Stimulated activated CD4-positive, alpha-beta T cell treated with anti-CD3 and anti-CD28 coated beads, Interleukin-2, amount 100 ng/mL, for 4 hours (primary cell): Measurements from ENCODE around the gene MATN3.

Experiments used
- DNase-seq: peaks from one replicate; pipeline ENCODE4 v3.0.0-alpha.2; 2020; ENCODE audit warnings: low read depth

Gene MATN3

DNA sequence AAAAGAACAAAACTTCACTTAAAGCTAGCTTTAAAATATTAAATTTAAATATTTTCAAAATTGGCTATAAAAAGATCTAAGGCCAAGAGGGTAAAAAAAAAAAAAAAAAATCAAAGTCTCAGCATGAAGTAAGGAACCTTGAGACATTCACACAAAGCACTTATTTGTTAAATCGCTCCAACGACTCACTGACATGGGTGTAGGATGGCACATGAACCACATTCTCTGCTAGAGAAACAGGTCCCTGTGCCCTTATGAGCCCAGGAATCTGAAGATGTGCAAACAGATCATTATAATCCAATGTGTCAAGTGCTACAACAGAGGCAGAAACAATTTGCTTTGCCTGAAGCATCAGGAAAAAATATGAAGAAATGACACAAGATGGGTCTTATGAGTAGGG lies 25.2 kb upstream of the MATN3 start:
- DNase-seq: no peak

GRCh38 chr2:20035955-20036666 lies 23.6 kb upstream of the MATN3 start:
- DNase-seq: no peak

DNA sequence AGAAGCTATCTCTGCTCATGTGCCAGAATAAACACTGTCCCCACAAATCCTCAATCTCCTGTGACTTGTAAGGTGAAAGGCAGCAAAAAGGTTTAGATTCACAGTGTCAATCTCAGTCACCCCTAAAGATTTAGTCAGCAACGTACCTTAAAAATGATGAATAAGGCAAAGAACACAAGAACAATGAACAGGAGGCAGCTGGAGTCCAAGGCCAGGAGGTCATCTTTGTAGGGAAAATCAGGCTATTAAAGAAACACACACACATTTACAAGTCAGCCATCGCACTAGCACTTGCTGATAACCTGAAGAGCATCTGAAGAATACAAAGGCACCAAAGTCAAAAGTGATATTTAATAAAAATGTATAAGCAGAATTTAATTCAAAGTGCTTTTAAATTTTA lies 22.4 kb upstream of the MATN3 start:
- DNase-seq: no peak

DNA sequence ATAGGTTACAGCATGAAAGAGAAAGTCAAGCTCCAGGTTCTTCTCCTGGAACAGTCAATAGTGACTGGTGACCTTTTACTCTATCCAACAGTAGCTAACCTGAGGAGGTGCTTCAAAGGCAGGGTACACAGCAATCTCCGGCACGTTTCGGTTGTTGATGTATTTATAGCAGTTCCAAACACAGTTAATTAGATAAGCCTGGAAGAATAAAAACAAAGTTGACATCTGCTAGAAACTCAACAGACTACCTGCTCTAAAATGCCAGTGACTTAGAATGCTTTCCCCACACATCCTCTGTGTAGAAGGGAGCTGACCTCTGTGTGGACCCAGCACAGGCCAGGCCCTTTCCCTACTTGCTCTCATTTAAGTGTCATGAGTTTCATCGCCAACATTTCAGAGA lies 21.8 kb upstream of the MATN3 start:
- DNase-seq: no peak

DNA sequence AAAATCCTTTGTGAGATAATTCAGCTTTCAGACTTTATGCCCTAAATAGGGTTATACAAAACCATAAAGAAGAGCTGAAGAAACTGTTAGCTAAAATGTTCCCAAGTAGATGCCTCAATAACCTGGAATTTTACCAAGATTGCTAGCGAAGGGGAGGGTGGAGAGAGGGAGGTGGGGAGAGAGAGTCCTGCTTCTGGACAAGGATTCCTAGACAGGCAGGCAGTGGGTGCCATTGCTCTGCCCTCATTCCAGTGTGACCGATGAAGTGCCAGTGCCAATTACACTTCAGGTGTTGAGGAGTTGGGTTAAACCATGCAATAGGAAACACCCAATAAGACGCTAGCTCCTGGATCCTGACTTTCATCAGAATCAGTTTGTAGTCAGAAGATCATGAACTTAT lies 20.9 kb upstream of the MATN3 start:
- no peak for DNase-seq

- no peak for DNase-seq
Measured at GRCh38 chr2:20030224-20030623, 17.8 kb upstream of the MATN3 start.

DNA sequence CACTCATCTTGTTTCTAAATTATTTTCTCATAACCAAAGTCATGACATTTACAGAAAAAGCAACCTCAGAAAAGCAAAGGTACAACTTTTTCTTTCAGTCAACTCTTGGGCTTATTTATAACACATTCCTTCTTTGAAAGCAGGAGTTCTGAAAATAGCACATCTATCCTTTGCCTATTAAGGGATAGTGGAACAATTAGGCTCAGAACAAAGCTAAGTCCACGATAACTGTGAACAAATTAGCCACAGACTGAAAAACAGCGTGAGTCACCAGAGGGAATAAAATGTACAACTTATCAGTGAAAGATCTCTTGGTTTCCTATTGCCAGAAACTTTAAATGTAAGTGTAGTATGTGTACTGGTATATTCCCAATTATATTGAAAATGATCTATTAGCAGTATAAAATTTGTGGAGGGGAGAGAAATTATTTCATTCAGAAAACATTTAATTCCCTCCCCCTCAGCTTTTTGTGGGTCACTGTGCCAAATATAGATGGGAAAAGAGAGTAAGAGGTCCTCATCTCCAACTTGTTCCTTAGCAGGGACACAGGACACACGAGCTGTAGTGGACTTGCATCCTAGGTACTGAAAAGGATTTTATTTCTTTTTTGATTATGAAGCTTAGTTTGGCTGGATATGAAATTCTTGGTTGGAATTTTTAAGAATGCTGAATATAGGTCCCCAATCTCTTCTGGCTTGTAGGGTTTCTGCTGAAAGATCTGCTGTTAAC lies 15.4 kb upstream of the MATN3 start:
- no peak for DNase-seq

DNA sequence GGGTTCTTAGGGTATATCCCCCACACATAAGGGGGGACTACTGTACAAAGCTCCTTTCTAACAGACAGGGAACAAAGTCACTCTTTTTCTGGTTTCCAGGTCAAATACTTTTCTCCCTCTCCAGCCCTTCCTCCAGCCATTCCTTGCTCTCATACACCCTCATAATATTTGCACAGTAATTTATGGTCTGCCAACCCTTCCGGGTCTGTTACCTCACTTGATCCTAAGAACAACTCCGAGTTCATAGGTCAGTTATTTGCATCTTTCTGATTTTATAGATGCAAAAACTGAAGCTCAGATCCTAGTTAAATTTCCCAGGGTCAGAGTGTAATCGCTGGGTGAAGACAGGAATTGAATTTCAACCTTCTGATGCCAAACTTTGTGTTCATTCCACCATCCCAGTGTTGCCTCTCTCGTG lies 14.8 kb upstream of the MATN3 start:
- no peak for DNase-seq

DNA sequence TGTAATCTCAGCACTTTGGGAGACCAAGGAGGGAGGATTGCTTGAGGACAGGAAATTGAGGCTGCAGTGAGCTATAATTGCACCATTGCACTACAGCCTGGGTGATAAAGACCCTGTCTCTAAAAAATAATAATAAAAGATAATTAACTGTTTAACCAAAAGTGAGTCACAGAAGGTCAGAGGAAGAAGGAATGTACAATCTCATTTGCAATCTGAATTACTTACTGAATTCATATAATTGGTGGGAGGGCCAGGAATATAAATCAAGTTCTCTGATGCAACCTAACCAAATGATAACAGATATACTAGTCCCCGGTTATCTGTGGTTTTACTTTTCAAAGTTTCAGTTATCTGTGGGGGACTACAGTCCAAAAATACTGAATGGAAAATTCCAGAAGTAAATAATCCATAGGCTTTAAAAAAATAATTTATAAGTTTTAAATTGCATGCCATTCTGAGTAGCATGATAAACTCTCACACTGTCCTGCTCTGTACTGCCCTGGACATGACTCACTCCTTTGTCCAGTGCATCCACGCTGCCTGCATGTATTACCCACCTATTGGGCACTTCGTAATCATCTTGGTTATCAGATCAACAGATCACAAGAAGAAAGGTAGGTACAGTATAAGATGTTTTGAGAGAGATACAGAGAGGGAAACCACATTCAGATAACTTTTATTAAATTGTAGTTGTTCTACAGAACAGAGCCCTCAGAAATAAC lies 12.8 kb upstream of the MATN3 start:
- DNase-seq: no peak

DNA sequence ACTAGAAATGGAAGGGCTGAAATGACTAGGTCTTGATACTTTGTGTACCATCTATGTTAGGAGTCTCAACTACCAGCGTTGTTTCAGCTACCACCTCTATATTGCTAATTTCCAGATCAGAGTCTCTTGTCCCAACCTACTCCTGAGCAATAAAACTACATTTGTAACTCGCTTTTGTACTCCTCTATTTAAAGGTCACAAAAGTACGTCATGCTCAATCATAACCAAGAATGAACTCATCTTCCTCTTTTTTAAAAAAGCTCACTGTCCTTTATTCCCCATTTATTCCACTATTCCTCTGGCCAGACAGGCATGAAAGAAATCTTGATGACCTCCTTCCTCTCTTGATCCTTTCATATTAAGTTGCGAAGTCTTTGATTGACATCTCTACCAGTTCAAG lies 11.2 kb upstream of the MATN3 start:
- no peak for DNase-seq

- no peak for DNase-seq
Measured at GRCh38 chr2:20021405-20022009, 9.0 kb upstream of the MATN3 start.

DNA sequence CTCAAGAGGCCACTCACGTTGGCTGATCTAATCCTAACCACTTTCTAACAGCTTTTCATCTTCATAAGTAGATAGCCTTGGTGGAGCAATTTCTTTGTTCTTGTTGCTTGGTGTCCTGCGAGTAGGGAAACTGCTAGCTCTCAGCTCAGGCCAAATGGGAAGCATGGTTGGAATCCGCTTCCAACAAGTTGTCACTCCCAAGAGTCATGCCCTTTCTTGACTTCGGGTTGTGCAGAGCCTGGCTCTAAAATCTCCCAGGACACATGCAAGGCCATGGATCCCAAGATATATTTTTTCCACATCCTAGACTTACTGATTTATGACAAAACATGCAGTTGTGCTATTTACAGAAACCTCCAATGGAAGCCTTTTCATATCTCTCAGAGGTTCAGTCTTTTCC lies 7.3 kb upstream of the MATN3 start:
- no peak for DNase-seq

- DNase-seq: no peak
Measured at GRCh38 chr2:20018601-20019152, 6.2 kb upstream of the MATN3 start.

GRCh38 chr2:20016346-20016745 lies 3.9 kb upstream of the MATN3 start:
- DNase-seq: no peak

DNA sequence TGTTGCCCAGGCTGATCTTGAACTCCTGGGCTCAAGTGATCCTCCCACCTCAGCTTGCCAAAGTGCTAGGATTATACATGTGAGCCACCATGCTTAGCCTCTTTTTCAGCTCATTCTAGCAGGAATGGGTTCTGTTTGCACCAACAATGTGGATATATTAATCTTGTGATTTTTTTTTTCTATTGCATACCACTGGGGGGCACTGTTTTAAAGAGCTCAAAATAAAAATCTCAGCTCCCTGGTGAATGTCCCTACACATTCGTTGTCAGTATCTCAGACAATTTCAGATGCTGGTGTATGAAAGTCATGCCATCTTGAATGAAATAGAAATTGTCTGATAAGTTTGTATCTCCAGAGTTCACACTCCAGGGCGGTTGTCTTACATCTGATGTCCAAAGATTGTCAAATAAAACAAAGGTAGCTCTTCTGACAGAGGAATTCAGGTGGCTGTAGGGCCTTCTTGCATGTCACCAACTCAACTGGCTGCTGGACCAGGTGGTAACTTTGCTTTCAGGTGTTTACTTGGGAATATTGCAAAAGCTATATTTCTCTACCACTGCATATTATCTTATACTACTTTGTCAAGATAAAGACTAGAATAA lies 3.1 kb upstream of the MATN3 start:
- no peak for DNase-seq

- no peak for DNase-seq
Measured at GRCh38 chr2:20013126-20013849, 820 bp upstream of the MATN3 start.

DNA sequence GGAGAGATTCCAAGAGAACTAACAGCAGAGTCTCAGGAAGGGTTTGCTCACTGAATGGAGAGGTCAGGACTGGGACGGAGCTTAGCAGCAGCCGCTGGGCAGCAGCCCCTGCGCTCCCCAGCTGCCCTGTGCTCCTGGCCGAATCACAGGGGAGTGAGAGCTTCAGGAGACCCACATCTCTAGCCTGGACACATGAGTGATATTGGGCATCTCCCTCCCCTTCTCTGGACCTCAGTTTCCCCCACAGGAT lies 511 bp downstream of the MATN3 start:
- no peak for DNase-seq

DNA sequence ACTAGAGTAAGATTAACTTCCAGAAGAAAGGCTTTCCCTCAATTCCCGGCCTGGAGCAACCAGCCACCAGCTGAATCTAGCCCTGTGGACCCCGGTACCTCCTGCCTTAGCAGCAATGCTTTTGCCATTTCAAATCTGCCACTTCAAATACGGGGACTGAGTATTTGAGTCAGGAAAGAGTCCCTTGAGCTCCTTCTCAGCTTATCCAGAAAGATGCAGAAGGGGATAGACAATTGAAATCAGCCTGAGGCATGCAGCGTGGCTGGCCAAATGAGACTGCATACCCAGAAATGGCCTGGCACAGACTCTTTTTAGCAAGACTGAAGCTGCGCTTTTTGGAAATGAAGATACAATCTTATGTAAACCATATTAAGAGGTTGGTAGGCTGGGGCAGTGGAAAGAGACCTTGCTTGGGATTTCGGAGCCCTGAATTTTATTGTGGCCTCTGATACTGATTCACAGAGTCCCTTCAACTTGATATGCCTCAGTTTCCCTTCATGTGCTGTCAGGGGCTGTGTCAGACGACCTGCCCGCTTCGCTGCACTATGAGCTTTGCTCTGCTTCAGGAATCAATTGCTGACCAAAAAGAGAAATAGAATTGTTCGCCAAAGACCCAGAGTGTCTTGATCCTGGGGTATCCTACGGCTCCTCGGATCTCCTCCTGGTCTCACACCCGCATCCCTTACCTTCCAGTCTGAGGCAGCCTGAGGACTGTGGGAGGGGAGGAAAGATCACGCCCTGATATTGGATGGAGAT lies 1.0 kb downstream of the MATN3 start:
- no peak for DNase-seq

GRCh38 chr2:20008703-20009102 lies 3.8 kb downstream of the MATN3 start:
- no peak for DNase-seq

- no peak for DNase-seq
Measured at GRCh38 chr2:20005891-20006470, 6.5 kb downstream of the MATN3 start.
